Superior temporal gyrus (tissue), 1 donor: ENCODE data around the gene MIDN.
A peak's percentile ranks its signal among the peaks of the same experiment; 100 is the strongest.
"Not testable (repeated sequence)": the region's sequence is repeated elsewhere in the genome, so short reads cannot be mapped to it uniquely, and the experiment has no call there.

Experiments used
- DNase-seq: peaks from one replicate; pipeline ENCODE4 v3.0.0-alpha.2; 2016; ENCODE audit errors: extremely low spot score

MIDN gene

GRCh38 chr19:1293782-1294604, 45.6 kb downstream of the MIDN start:
- DNase-seq, result no peak

DNA sequence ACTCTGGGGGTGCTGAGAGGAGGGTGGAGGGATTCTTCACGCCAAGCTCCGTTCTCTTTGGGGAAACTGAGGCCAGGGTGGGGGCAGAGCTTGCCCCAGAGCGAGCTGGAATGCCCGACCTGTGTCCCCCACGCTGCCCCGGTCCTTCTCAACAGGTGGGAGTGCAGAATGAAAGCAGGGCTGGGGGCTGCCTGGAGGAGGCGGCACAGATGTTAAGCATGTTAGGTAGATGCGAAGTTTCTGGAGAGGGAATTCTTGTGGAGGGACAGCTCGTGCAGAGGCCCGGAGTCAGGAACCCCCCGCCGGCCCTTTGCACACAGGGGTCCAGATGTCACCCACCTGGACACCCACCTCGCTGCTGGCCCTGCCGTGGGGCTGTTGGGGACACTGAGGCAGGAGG, 46.3 kb downstream of the MIDN start:
- no peak for DNase-seq

- DNase-seq, result no peak
These were observed 47.0 kb downstream of the MIDN start for GRCh38 chr19:1295169-1296012.

DNA sequence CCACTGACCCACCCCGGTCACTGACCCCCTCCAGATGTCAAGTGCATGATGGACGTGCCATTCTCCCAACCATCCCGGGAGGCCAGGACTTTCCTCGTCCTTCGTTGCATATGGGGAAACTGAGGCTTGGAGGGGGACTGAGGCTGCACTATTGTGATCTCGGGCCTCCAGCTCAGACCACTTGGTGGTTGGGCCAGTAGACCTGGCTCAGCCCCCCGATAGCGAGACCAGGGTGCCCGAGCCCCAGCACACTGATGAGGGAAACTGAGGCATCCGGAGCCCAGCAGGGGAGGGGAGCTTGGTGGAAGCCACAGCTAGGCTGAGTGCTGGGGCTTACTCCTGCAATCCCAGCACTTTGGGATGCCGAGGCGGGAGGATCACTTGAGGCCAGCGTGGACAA, 47.7 kb downstream of the MIDN start:
- no peak for DNase-seq

DNA sequence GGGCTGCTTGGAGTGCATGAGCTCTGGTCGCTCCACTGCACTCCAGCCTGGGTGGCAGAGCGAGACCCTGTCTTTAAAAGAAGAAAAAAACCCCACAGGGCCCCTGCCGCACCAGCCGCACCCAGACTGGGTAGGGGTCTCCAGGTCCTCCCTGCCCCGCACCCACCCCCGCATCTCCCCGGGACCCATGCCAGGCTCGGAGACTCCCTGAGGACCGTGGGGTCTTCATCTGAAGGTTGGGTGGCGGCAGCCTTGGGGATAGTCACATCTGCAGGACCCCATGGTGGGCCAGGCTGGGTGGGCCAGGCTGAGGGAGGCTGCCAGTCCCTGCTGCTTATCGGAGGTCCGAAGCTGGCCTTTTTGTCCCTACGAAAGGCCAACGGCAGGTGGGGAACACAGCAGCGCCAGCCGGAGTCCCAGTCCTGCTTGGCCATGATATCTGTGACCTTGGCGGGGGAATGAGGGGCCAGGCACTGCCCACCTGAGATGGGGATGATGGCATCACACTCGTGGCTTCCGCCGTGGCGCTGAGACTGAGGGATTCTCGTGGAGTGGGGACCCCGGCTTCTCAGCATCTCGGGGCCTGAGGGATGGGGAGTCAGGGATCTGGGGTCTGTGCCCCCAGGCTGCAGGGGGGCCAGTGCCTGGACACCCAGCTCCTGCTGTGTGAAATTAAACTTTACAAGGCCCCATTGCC, 48.3 kb downstream of the MIDN start:
- DNase-seq, result no peak

- DNase-seq, result no peak
These were observed 49.9 kb downstream of the MIDN start for GRCh38 chr19:1298235-1298634.

DNA sequence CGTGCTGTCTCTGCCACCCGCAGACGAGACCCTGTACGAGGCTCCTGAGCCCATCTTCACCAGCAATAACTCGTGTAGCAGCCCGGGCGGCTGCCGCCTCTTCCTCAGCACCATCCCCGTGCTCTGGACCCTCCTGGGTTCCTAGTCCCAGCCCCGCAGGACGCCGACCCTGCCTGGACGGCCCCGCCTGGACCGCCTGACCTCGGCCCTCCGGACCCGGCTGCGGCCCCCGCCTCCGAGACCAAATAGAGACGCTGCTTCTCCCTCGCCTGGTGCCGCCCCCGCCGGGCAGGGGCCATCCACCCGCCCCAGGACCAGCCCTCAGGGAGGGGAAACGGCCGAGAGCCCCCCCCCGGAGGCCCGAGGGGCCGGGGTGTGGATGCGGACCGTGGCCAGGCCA, 51.4 kb downstream of the MIDN start:
- DNase-seq, result no peak

GRCh38 chr19:1300744-1301490, 52.5 kb downstream of the MIDN start:
- DNase-seq, result no peak

GRCh38 chr19:1302533-1303239, 54.3 kb downstream of the MIDN start:
- DNase-seq, result peak; percentile 78

DNA sequence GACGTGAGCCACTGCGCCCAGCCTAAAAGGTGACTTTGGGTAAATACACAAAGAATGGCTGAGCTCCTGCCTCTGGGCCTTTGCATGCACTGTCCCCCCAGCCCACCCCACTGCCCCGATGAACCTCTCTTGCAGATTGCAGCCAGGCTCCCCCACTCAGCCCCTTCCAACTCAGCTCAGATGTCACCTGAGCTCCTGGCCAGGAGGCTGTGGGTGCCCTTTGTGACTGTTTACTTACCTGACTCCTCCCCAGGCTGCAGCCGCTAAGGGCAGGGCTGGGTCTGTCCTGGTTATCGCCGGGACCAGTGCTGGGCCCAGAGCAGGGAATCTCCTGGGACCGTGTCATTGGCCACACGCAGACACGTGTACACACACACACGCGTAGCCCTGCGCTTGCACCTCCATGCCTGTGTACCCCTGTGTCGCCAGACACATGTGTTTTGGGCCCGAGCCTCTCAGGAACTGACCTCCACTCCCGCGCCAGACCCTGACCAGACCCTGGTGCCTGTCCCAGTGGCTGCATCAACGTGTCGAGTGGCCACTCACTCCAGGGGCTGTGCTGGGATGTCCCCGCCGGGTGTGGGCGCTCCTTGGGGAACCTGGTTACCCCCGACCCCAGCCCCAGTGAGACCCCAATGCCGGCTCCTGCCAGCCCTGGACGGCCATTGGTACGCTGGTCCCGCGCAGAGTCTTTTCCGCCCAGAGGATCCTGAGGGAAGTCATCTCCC, 56.0 kb downstream of the MIDN start:
- no peak for DNase-seq

- not testable (repeated sequence) for DNase-seq
These were observed 57.0 kb downstream of the MIDN start for GRCh38 chr19:1305354-1305753.

- DNase-seq, result no peak
These were observed 58.9 kb downstream of the MIDN start for GRCh38 chr19:1307320-1307719.

- no peak for DNase-seq
These were observed 59.4 kb downstream of the MIDN start for GRCh38 chr19:1307755-1308303.

GRCh38 chr19:1308718-1309117, 60.3 kb downstream of the MIDN start:
- no peak for DNase-seq
